GM19397 (cell line): ENCODE measurements around the gene SLC38A10.
"Not testable (repeated sequence)": the region's sequence is repeated elsewhere in the genome, so short reads cannot be mapped to it uniquely, and the experiment has no call there.

Experiments
- ATAC-seq: cut with Tn5 transposase; IDR thresholded peaks from one replicate; pipeline ENCODE4 v1.9.1; 2021; ENCODE audit warnings: mild to moderate bottlenecking, moderate library complexity; ENCODE audit not compliant: unreplicated experiment

Gene SLC38A10

DNA sequence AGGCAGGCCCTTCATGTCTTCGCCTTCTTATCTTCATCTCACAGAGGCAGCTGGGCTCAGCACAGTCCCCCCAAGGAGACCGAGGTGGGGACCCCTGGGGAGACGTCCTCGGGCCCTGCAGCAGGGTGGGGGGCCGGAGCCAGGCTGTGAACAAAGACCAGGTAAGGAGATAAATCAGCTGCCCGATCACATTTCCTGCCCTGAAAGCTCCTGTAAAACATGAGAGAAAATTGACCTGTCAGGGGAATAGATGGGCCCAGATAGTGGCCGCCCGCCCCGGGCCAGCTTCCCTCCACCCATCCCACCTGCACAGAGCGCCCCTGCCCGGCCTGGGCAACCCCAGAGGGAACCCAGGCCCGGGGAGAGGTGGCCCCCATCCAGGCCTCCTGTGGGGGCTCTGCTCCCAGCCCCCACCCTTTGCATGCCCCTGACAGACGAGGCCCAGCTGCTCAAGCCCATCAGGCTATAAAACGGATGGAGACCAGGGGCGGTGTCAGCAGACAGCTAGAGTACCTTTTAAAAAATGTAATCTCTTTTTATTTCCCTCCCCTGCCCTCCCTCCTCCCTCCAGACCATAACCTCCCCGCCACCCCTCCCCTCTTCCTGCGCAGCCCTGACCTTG is 18.8 kb upstream of the SLC38A10 start:
- no peak for ATAC-seq

- ATAC-seq = no peak
These were observed 17.7 kb upstream of the SLC38A10 start for GRCh38 chr17:81312624-81313325.

DNA sequence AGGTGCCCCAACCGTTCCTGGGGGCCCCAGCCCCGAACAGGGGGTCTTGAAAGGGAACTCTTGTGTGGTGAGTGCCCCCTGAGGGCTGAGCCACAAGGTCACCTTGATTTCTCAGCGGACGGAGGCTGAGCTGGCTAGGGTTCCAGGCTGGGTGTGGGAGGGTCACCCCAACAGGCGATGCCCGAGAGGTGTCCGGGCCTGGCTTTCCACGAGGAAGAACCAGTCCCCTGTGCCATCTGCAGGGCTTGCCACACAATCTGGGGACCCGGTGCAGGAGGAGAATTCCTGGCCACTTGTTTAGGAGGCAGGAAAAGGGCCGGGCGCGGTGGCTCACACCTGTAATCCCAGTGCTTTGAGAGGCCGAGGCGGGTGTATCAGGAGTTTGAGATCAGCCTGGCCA is 16.8 kb upstream of the SLC38A10 start:
- ATAC-seq = no peak

DNA sequence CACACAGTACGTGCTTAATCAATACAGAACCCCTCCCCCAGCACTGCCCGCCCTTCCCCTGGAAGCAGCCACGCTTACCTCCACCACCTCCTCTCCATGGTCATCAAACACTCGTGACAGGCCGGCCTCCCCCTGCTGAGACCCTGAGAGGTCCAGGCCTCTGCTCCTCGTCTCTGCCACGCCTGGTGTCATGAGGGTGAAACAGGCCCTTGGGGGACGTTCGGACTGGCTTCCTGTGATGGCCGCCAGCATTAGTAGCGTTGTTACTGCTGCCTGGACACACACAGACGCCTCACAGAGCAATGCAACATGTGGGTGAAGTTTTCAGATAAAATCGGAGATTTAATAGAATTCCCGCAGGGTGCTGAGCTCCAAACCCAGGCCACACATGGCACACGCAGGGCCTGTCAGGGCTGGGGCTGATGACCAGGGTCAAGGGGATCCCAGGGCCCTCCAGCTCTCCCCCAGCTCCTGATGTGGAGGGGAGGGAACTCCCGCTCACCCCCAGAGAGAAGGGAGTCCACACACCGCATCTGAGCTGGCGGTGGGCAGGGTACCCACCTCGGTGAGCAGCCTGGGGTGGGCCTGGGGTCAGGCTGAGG is 15.9 kb upstream of the SLC38A10 start:
- ATAC-seq = no peak

- no peak for ATAC-seq
These were observed 15.0 kb upstream of the SLC38A10 start for GRCh38 chr17:81309859-81310839.

DNA sequence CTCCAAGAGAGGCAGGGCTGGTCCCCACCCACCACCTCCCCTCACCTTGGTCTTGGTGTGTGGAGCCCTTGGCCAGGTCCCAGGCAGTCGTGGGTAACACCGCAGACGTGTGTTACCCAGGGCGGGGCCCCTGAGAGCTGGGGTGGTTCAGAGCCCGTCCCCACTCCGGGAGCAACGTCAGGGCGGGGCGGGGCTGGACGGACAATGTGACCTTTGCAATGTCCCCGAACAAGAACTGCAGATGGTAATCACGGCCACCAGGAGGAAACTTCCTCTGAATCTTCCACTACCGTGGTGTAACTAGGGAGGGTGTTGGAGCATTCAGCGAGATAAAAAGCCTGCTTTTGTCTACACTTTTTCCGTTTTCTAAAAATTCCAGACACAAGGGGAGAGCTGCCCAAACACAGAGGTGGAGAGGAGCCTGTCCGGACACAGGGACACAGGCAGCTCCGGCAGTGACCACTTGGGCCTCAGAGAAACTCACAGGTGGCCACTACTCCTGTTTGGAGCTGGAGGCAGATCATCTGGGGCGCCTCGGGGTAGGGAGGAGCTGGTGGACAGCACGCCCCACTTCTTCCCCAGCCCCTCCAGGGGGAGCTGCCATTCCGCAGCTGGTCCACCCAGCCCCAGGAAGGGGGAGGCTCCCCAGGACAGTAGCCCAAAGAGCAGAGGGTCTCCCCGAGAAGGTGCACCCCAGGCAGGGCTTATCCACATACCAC is 14.2 kb upstream of the SLC38A10 start:
- ATAC-seq = no peak

DNA sequence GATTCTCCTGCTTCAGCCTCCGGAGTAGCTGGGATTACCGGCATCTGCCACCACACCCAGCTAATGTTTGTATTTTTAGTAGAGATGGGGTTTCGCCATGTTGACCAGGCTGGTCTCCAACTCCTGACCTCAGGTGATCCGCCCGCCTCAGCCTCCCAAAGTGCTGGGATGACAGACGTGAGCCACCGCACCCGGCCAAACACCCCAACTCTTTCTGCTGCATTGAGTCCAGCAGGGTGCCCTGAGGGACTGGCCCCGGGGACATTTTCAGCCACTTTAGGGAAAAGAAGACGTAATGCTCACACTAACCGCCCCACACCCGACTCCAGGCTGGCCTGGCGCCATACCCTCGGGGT is 13.7 kb upstream of the SLC38A10 start:
- ATAC-seq = not testable (repeated sequence)

DNA sequence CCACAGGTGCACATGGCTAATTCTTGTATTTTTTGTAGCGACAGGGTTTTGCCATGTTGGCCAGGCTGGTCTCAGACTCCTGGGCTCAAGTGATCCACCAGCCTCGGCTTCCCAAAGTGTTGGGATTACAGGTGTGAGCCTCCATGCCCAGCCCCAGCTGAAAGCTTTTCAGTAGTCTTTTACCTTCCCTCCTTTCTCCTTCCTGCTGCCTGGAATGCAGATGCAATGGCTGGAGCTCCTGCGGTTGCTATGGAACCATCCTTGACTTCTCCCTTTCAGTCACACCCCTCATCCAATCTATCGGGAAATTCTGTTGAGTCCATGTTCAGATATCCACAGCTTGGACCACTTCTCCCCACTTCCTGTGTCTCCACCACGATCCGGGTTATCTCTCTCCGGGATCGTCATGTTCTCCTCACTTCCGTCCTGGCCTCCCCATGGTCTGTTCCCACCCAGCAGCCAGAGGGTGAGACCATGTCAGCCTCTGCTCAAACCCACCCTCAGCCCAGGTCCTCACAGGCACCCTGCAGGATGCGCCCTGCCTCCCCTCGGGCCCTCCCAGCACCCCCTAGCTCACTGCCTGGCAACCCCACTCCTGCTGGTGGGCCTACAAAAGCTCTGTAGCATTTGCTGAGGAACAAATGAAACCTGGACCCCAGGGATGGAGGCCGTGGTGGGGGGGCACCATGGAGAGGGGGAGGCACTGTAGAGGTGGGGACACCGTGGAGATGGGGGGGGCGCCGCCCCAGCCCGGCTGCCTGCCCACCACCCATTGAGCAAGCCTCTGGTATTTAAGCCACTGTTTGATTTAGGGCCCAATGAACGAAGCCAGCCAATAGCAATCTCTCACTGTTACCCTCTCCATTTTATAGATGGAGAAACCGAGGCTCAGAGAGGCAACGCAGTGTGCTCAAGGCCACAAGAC is 12.8 kb upstream of the SLC38A10 start:
- ATAC-seq = no peak

DNA sequence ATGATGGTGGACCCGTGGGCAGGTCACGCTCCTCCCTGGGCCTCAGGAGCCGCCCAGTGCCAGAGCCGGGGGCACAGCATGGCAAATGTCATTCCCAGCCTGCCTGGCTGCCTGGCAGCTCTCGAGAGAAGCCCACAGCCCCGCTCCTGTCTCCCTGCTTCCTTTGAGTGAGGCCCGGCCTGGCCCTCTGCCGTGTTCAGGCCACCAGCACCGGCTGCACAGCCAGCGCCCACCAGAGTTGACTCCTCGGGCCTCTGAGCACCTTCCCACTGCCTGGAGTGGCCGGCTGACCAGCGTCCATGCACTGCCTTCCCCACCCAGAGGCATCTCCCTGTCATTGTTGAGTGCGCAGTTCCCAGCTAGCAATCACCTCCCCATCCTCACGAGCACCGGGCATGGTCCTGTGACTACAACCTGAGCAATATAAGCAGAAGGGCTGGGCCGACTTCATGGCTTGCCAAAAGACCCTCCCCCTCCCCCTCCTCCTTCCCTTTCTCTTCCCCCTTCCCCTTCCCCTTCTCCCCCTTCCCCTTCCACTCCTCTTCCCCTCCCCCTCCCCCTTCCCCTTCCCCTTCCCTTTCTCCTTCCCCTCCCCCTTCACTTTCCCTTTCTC is 11.9 kb upstream of the SLC38A10 start:
- ATAC-seq = no peak

DNA sequence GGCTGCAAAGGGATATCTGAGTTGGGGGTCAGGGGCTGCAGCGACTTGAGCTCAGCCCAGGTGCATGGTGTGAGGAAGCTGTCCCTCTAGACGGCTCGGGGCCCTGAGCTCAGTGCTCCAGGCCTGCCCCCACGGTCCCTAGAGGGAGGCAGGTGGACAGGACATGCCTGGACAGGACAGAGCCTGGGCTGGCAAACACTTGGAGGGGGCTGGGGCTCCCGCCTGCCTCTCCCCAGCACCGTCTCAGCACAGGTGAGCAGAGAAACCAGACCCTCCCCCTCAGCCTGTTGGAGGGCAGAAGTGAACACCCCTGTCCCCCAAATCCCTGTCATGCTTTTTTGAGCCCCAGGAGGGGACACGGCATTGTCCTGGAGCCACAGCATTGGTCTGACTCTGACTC is 11.4 kb upstream of the SLC38A10 start:
- ATAC-seq = no peak

- no peak for ATAC-seq
These were observed 10.0 kb upstream of the SLC38A10 start for GRCh38 chr17:81305051-81305630.

- ATAC-seq = no peak
These were observed 9.3 kb upstream of the SLC38A10 start for GRCh38 chr17:81304196-81305015.

DNA sequence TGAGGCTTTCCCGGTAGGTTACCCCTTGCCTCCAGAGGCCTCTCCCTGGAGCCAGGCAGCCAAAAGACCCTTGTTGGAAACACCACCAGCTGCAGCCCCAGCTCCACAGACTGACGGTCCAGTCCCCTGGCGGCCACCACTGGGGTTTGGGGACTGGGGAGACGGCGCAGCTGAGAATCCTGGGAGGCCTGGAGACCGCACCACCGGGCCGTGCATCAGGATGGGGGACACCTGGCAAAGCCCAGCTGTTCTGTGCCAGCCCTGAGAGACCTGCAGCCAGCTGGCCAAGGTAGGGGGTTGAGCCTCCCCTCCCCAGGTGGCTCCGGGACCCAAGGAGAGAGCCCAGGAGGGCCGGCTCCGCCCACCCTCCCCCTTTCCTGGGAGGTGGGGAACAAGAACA is 8.3 kb upstream of the SLC38A10 start:
- ATAC-seq = no peak

DNA sequence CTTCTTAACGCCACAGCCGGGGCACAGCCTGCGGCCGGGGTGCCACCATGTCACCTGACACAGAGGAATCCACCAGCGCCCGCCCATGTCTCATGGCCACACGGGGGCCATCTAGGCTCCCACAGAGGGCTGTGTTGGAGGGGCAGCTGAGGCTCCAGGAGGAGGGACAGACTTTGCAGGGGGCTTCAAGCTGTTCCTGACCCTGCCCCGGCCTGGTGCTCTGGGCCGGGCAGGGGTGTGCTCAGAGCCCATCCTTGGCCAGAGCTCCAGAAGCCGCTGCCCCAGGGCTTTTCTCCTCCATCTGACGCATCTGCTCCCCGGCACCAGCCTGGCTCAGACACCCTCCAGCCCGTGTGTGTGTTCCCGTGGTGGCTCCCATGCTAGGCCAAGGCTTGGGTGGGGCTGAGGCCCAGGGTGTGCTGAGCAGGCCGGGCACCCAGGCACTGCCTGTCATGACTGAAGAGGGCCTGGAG is 7.8 kb upstream of the SLC38A10 start:
- ATAC-seq = no peak

GRCh38 chr17:81302324-81302723 is 7.2 kb upstream of the SLC38A10 start:
- no peak for ATAC-seq

GRCh38 chr17:81301195-81302144 is 6.4 kb upstream of the SLC38A10 start:
- no peak for ATAC-seq
